ENCODE data around the gene TUBGCP6.

DNA sequence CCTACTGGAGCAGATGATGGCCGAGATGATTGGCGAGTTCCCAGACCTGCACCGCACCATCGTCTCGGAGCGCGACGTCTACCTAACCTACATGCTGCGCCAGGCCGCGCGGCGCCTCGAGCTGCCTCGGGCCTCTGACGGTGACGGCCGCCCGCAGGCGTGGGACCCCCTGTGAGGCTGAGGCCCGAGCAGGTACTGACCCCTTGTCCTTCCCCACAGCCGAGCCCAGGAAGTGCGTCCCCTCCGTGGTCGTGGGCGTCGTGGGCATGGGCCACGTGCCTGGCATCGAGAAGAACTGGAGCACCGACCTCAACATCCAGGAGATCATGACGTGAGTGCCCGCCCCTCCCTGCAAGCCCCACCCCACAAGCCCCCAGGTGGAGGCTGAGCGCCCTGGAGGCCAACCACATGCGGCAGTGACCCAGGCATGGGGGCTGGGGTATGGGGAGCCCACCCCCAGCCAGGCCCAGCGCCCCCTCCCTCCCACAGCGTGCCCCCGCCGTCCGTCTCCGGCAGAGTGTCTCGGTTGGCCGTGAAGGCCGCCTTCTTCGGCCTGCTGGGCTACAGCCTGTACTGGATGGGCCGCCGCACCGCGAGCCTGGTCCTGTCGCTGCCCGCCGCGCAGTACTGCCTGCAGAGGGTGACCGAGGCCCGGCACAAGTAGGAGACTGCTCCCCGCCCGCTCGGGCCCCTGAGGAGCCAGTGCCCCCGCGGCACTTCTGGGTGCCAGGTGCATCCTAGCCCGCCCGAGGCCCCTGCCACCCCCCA is 46.8 kb downstream of the TUBGCP6 start:
- TF ChIP-seq, protein P1, sequence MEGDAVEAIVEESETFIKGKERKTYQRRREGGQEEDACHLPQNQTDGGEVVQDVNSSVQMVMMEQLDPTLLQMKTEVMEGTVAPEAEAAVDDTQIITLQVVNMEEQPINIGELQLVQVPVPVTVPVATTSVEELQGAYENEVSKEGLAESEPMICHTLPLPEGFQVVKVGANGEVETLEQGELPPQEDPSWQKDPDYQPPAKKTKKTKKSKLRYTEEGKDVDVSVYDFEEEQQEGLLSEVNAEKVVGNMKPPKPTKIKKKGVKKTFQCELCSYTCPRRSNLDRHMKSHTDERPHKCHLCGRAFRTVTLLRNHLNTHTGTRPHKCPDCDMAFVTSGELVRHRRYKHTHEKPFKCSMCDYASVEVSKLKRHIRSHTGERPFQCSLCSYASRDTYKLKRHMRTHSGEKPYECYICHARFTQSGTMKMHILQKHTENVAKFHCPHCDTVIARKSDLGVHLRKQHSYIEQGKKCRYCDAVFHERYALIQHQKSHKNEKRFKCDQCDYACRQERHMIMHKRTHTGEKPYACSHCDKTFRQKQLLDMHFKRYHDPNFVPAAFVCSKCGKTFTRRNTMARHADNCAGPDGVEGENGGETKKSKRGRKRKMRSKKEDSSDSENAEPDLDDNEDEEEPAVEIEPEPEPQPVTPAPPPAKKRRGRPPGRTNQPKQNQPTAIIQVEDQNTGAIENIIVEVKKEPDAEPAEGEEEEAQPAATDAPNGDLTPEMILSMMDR (IDR thresholded peaks at IDR 0.05), result no peak
- TF ChIP-seq POLR2AphosphoS5 (IDR thresholded peaks at IDR 0.05), result no peak
- no peak for TF ChIP-seq POLR2A (IDR thresholded peaks at IDR 0.05)

Measured in breast epithelium (tissue), 3 donors.